Neural progenitor cell (in vitro differentiated cells): Measurements from ENCODE around the gene RADIL. TPM values are rescaled to one million over a fixed set of nuclear protein-coding genes. Genes with fewer than 3 reads are reported as not detected.

Experiments used
- DNase-seq: peaks from one replicate; pipeline ENCODE4 v3.0.0-alpha.2; 2016; ENCODE audit warnings: low spot score
- H2AFZ ChIP-seq: fragments of 200-600 bp; sonication (generic); replicated peaks from 2 replicates; pipeline ENCODE4 v1.6.1; 2016; ENCODE audit warnings: antibody characterized with exemption
- H3F3A ChIP-seq: fragments of 200-600 bp; sonication (generic); 2 replicates; pipeline ENCODE4 v1.6.1; 2016; ENCODE audit warnings: antibody characterized with exemption, low read depth
- H3K27ac ChIP-seq: fragments of 200-600 bp; sonication (generic); 2 replicates; pipeline ENCODE4 v1.5.1; 2016; ENCODE audit warnings: mild to moderate bottlenecking
- H3K27me3 ChIP-seq: fragments of 200-600 bp; sonication (generic); 2 replicates; pipeline ENCODE4 v1.6.1; 2016; ENCODE audit warnings: mild to moderate bottlenecking, moderate library complexity
- H3K36me3 ChIP-seq: fragments of 200-600 bp; sonication (generic); 2 replicates; pipeline ENCODE4 v1.5.1; 2016
- H3K4me1 ChIP-seq: fragments of 200-600 bp; sonication (generic); 2 replicates; pipeline ENCODE4 v1.6.1; 2016; ENCODE audit warnings: mixed run types
- H3K4me2 ChIP-seq: fragments of 200-600 bp; sonication (generic); 2 replicates; pipeline ENCODE4 v1.6.1; 2016
- H3K4me3 ChIP-seq: fragments of 200-600 bp; sonication (generic); 2 replicates; pipeline ENCODE4 v1.5.1; 2016
- H3K79me2 ChIP-seq: fragments of 200-600 bp; sonication (generic); 2 replicates; pipeline ENCODE4 v1.6.1; 2016; ENCODE audit warnings: low read depth
- H3K9ac ChIP-seq: fragments of 200-600 bp; sonication (generic); 2 replicates; pipeline ENCODE4 v1.6.1; 2016
- H3K9me3 ChIP-seq: fragments of 200-600 bp; sonication (generic); 2 replicates; pipeline ENCODE4 v1.5.1; 2016; ENCODE audit warnings: low read depth
- H4K20me1 ChIP-seq: fragments of 200-600 bp; sonication (generic); 2 replicates; pipeline ENCODE4 v1.6.1; 2016; ENCODE audit warnings: low read depth
- H3K27ac Mint-ChIP-seq: 3 replicates; pipeline ENCODE4 v1.8.0; 2021; ENCODE audit warnings: mixed read lengths
- H3K27me3 Mint-ChIP-seq: 2 replicates; pipeline ENCODE4 v1.8.0; 2022; ENCODE audit warnings: low read depth, mild to moderate bottlenecking, inconsistent platforms, moderate library complexity, mixed read lengths; ENCODE audit not compliant: insufficient read depth
- H3K36me3 Mint-ChIP-seq: 3 replicates; pipeline ENCODE4 v1.8.0; 2021; ENCODE audit warnings: mixed read lengths
- H3K4me1 Mint-ChIP-seq: 3 replicates; pipeline ENCODE4 v1.8.0; 2021; ENCODE audit warnings: mixed read lengths
- H3K4me3 Mint-ChIP-seq: 3 replicates; pipeline ENCODE4 v1.8.0; 2021; ENCODE audit warnings: mild to moderate bottlenecking, moderate library complexity, mixed read lengths
- H3K9me3 Mint-ChIP-seq: 3 replicates; pipeline ENCODE4 v1.8.0; 2020; ENCODE audit warnings: mixed read lengths
- EZH2 ChIP-seq: fragments of 200-600 bp; sonication (generic); IDR thresholded peaks from 2 replicates; pipeline ENCODE4 v1.6.1; 2017; ENCODE audit warnings: antibody characterized with exemption, mild to moderate bottlenecking, moderate library complexity
- EZH2phosphoT487 ChIP-seq: fragments of 200-600 bp; sonication (generic); IDR thresholded peaks from 2 replicates; pipeline ENCODE4 v1.6.1; 2017; ENCODE audit warnings: antibody characterized with exemption
- total RNA-seq: library from RNA; depleted of rRNA; stranded (reverse); fragments of >200 nt; gene quantifications from 2 replicates; pipeline ENCODE4 v1.2.3, GENCODE V29; 2015; ENCODE audit warnings: low replicate concordance
- TF ChIP-seq, protein P1 (sequence below): fragments of 200-600 bp; sonication (generic); IDR thresholded peaks from 2 replicates; pipeline ENCODE4 v1.5.1; 2017; ENCODE audit warnings: antibody characterized with exemption, mild to moderate bottlenecking

The RADIL gene
- total RNA-seq, 1 donor from 2014 or later: 3.1 TPM

DNA sequence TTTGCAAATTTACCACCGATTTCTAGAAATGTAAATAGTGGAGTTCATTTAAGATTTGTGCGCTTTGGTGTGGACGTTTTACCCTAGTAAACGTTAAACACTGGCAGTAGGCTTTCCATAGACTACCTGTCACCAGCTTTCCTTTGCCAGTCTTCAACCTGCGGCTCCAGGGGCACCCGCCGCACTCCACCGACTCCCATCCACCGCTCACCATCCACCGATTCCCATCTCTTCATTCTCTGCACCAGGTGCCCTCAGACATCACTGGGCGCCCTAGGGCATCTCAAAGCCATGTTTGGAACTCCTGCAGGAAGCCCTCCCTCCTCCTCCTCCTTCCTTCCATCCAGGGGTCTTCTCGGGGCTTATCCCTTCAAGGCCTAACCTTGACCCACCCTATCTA is 109.5 kb downstream of the RADIL start:
- no peak overlapping the region for H2AFZ ChIP-seq
- H3K27me3 ChIP-seq: no peaks in the 10 kb centered on the region
- peaks cover 5% of the 10 kb centered on the region for H3K4me1 ChIP-seq
- Mint-ChIP-seq H3K4me3 (peak overlapping the region; percentile 98), H3K9me3 (no peaks in the 10 kb centered on the region), H3K4me1 (peaks cover 18% of the 10 kb centered on the region), H3K36me3 (no peaks in the 10 kb centered on the region), H3K27me3 (peaks cover 4% of the 10 kb centered on the region), H3K27ac (no peak overlapping the region)
- no peak for DNase-seq
- H3K9ac ChIP-seq: no peak overlapping the region
- H3K4me2 ChIP-seq: peak overlapping the region; percentile 92
- H3K36me3 ChIP-seq: no peaks in the 10 kb centered on the region
- no peak overlapping the region for H3K27ac ChIP-seq
- H3K79me2 ChIP-seq: peaks cover 16% of the 10 kb centered on the region
- H3F3A ChIP-seq: peaks cover 4% of the 10 kb centered on the region
- TF ChIP-seq, protein P1, sequence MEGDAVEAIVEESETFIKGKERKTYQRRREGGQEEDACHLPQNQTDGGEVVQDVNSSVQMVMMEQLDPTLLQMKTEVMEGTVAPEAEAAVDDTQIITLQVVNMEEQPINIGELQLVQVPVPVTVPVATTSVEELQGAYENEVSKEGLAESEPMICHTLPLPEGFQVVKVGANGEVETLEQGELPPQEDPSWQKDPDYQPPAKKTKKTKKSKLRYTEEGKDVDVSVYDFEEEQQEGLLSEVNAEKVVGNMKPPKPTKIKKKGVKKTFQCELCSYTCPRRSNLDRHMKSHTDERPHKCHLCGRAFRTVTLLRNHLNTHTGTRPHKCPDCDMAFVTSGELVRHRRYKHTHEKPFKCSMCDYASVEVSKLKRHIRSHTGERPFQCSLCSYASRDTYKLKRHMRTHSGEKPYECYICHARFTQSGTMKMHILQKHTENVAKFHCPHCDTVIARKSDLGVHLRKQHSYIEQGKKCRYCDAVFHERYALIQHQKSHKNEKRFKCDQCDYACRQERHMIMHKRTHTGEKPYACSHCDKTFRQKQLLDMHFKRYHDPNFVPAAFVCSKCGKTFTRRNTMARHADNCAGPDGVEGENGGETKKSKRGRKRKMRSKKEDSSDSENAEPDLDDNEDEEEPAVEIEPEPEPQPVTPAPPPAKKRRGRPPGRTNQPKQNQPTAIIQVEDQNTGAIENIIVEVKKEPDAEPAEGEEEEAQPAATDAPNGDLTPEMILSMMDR: no peak
- TF ChIP-seq EZH2 (no peak), EZH2phosphoT487 (no peak)
- H4K20me1 ChIP-seq: no peaks in the 10 kb centered on the region
- no peak overlapping the region for H3K4me3 ChIP-seq
- H3K9me3 ChIP-seq: no peaks in the 10 kb centered on the region

GRCh38 chr7:4772306-4772705 is 111.2 kb downstream of the RADIL start:
- no peak overlapping the region for H3K4me3 ChIP-seq
- H3K27me3 Mint-ChIP-seq: peaks cover 6% of the 10 kb centered on the region
- no peak for DNase-seq
- H3K36me3 Mint-ChIP-seq: no peaks in the 10 kb centered on the region
- no peak overlapping the region for H3K9ac ChIP-seq
- no peak overlapping the region for H2AFZ ChIP-seq
- no peaks in the 10 kb centered on the region for H3K27me3 ChIP-seq
- H3K4me2 ChIP-seq: no peak overlapping the region
- no peak for TF ChIP-seq EZH2
- no peak for TF ChIP-seq EZH2phosphoT487
- TF ChIP-seq, protein P1: no peak
- H3K27ac ChIP-seq: no peak overlapping the region
- no peaks in the 10 kb centered on the region for H4K20me1 ChIP-seq
- no peaks in the 10 kb centered on the region for H3F3A ChIP-seq
- peaks cover 5% of the 10 kb centered on the region for H3K4me1 ChIP-seq
- no peaks in the 10 kb centered on the region for H3K9me3 ChIP-seq
- H3K79me2 ChIP-seq: peaks cover 16% of the 10 kb centered on the region
- peak overlapping the region; percentile 73 for H3K27ac Mint-ChIP-seq
- peaks cover 18% of the 10 kb centered on the region for H3K4me1 Mint-ChIP-seq
- H3K36me3 ChIP-seq: no peaks in the 10 kb centered on the region
- no peaks in the 10 kb centered on the region for H3K9me3 Mint-ChIP-seq
- no peak overlapping the region for H3K4me3 Mint-ChIP-seq

DNA sequence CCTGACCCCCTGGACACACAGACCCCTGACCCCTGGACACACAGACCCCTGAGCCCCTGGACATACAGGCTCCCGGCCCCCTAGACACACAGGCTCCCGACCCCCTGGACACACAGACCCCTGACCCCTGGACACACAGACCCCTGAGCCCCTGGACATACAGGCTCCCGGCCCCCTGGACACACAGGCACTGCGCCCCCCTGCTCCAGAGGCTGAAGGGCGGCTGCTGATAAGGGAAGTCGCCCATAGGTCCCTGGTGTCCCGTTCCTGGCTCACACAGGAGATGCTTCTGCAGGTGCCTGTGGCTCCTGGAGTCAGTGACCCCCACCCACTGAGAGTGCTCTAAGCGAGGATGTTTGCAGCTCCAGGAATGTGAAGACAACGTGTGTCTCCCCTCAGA is 111.8 kb downstream of the RADIL start:
- Histone ChIP-seq H3K9ac (no peak overlapping the region), H3K4me1 (peaks cover 5% of the 10 kb centered on the region), H4K20me1 (no peaks in the 10 kb centered on the region), H3K27me3 (no peaks in the 10 kb centered on the region), H3K4me3 (no peak overlapping the region), H3F3A (no peaks in the 10 kb centered on the region), H3K9me3 (no peaks in the 10 kb centered on the region), H3K4me2 (no peak overlapping the region), H3K79me2 (peaks cover 12% of the 10 kb centered on the region), H3K27ac (no peak overlapping the region), H2AFZ (no peak overlapping the region), H3K36me3 (no peaks in the 10 kb centered on the region)
- Mint-ChIP-seq H3K36me3 (no peaks in the 10 kb centered on the region), H3K4me1 (peaks cover 15% of the 10 kb centered on the region), H3K4me3 (no peak overlapping the region), H3K9me3 (no peaks in the 10 kb centered on the region), H3K27ac (no peak overlapping the region), H3K27me3 (peaks cover 6% of the 10 kb centered on the region)
- TF ChIP-seq EZH2: no peak
- no peak for TF ChIP-seq EZH2phosphoT487
- TF ChIP-seq, protein P1: no peak
- DNase-seq: no peak
